GM06990 (cell line): Measurements from ENCODE around the gene C15orf39.

ENCODE experiments used
- DNase-seq: peaks from one replicate; pipeline ENCODE4 v3.0.0-alpha.2; 2011; ENCODE audit not compliant: insufficient read length; ENCODE audit errors: extremely low read depth
- H3K27me3 ChIP-seq: replicated peaks from 2 replicates; pipeline ENCODE4 v1.6.0; 2011; ENCODE audit warnings: low read length; ENCODE audit not compliant: control insufficient read depth, insufficient read depth
- H3K36me3 ChIP-seq: 2 replicates; pipeline ENCODE4 v1.5.1; 2011; ENCODE audit warnings: low read length; ENCODE audit not compliant: control insufficient read depth, insufficient read depth
- H3K4me3 ChIP-seq: replicated peaks from 2 replicates; pipeline ENCODE4 v1.5.1; 2011; ENCODE audit warnings: low read depth, mild to moderate bottlenecking, control low read depth, low read length
- TF ChIP-seq, protein P1 (sequence below): IDR thresholded peaks from 2 replicates; pipeline ENCODE4 v1.5.1; 2011; ENCODE audit warnings: low read length, control low read depth, mild to moderate bottlenecking, inconsistent platforms; ENCODE audit not compliant: insufficient read depth, poor library complexity, severe bottlenecking

The C15orf39 gene

DNA sequence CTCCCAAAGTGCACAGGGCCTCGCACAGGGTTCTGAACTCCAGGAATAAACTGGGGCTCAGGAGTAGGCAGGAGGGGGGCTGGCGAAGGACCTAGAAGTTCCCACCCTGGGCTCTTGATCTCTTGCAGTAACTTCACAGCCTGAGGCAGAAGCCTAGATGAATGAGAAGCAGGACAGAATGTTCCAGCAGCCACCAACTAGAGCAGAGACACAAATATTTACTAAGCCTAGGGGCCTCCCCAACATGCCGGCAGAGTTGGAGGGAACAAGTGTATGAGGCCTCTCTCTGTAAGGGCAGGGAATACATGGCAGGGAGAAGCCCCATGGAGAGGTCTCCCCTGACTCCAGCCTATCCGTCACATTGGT is 25.3 kb upstream of the C15orf39 start:
- Histone ChIP-seq H3K36me3 (no peaks in the 10 kb centered on the region), H3K4me3 (no peak overlapping the region), H3K27me3 (peaks cover 2% of the 10 kb centered on the region; the same call in 1 of the 2 replicates)
- TF ChIP-seq, protein P1, sequence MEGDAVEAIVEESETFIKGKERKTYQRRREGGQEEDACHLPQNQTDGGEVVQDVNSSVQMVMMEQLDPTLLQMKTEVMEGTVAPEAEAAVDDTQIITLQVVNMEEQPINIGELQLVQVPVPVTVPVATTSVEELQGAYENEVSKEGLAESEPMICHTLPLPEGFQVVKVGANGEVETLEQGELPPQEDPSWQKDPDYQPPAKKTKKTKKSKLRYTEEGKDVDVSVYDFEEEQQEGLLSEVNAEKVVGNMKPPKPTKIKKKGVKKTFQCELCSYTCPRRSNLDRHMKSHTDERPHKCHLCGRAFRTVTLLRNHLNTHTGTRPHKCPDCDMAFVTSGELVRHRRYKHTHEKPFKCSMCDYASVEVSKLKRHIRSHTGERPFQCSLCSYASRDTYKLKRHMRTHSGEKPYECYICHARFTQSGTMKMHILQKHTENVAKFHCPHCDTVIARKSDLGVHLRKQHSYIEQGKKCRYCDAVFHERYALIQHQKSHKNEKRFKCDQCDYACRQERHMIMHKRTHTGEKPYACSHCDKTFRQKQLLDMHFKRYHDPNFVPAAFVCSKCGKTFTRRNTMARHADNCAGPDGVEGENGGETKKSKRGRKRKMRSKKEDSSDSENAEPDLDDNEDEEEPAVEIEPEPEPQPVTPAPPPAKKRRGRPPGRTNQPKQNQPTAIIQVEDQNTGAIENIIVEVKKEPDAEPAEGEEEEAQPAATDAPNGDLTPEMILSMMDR, result no peak
- DNase-seq, result no peak

DNA sequence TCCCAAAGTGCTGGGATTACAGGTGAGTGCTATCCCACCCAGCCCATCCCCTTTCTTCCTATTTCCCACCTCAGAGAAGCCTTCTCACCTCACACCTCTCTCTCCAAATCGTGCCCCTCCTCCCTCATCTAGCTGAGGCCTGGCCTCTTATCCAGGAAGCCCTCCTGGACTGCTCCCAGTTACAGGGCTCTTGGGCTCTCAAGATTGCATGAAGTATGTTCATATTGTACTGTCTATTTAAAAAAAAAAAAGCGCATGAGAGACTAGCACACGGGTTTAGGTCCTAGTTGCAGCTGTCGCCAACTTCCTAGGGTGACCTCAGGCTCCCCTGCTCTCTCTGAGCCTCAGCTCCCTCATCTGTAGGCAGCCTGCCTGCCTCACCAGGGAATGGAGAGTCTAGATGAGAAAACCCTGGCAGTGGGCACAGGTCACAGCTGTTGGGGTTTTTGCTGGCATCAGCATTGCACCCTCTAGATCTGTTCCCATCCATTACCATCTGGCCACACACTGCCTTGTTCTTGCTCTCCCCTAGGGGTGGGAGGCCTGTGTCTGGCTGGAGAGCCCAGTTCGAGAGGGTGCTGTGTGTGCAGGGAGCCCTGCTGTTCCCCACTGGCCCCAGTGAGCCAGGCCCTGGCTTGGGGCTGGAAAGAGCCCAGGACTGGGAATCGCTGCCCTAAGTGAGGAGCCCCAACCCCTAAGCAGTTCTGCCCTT is 24.2 kb upstream of the C15orf39 start:
- TF ChIP-seq, protein P1, result no peak
- Histone ChIP-seq H3K4me3 (no peak overlapping the region), H3K27me3 (peaks cover 2% of the 10 kb centered on the region; the same call in 1 of the 2 replicates), H3K36me3 (no peaks in the 10 kb centered on the region)
- no peak for DNase-seq

DNA sequence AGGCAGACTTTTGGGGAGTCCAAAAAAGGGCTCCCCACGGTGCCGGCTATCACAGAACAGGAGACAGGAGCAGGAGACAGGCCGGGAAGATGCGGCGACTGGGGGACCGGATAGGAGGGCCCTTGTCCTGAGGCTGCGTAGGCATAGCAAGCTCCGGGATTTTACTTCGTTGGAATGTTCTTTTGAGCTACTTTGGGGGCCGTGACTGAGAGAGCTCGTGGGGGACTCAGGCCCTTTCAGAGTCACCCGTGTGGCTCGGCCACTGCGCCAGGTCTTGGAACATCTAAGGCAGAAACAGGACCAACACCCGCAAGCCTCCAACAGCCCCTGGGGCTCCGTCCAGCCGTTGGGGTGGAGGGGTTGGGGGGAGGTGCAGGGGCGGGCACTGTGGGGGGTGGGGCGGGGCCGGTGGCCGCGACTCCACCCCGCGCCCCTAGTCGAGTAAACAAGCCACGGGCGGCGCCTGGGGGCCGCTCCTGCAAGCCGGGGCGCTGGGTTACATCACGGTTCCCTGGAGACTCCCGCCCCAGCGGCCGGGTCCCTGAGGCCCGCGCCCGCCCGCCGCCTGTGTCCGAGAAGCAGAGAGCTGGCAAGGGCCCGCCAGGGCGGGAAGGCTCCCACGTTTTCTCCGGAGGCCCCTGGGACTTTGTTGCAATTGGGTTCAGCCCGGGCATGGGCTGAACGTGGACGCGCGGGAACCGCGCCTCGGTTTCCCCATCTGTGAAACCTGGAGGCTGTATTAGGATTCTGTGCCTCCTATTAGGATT is 23.3 kb upstream of the C15orf39 start:
- TF ChIP-seq, protein P1, result no peak
- Histone ChIP-seq H3K4me3 (no peak overlapping the region), H3K27me3 (peaks cover 2% of the 10 kb centered on the region; the same call in 1 of the 2 replicates), H3K36me3 (no peaks in the 10 kb centered on the region)
- no peak for DNase-seq

DNA sequence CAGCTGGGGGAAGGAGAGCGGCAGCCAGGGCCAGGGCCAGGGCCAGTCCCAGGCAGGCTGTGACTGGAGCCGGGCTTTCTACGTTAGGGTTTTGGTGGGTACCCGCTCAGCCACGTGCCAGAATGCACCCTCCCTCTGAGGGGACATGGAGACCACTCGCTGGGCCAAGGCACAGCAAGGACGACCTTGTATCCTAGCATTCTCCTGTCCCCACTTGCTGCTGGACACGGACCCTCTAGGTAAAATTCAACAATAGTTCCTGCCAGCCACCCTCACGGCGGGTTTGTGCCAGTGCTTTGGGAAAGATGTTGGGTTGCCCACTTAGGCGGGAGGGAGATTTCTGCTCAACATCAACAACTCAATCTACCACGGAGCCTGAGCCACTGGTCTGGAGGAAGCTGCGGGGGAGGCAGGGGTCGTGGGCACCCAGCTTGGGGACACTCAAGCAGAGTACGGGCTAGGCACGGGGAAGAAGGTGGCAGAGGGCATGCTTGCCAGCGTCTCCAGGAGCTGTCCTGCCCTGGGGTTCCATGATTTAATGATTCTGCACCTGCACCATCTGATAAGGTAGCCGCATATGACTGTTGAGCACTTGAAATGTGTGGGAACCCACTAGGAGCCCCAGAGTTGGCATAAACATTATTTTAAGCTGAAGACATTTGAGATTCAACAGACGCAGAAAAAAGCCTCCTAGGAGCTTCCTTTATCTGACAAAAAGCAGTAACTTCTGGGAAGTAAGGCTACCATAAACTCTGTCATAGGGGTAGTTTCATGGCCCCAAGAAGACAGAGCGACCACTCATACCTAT is 22.5 kb upstream of the C15orf39 start:
- Histone ChIP-seq H3K4me3 (no peak overlapping the region), H3K36me3 (no peaks in the 10 kb centered on the region), H3K27me3 (peaks cover 2% of the 10 kb centered on the region; the same call in 1 of the 2 replicates)
- no peak for DNase-seq
- TF ChIP-seq, protein P1, result no peak

DNA sequence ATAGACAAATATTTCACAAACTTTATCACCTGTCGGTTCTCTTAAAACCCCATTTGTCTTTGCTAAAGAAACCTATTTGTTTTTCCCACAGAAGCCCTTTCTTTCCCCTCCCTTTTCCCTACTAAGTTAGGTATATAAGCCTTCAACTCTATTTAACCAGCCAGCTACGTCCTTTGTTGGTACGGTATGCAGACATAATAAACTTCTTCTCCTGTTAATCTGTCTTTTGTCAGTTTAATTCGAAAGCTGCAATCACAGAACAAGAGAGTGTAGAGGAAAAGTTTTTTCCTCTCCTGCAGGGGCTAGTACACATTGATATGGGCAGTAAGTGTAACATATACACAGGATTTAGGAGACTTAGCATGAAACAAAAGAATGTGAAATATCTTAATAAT is 21.9 kb upstream of the C15orf39 start:
- Histone ChIP-seq H3K4me3 (no peak overlapping the region), H3K27me3 (peaks cover 2% of the 10 kb centered on the region; the same call in 1 of the 2 replicates), H3K36me3 (no peaks in the 10 kb centered on the region)
- TF ChIP-seq, protein P1, result no peak
- no peak for DNase-seq
